ENCODE data around the gene FAM204A.

Gene FAM204A

GRCh38 chr10:118282670-118283069 is 59.5 kb downstream of the FAM204A start:
- TF ChIP-seq CTCF (conservative IDR thresholded peaks at IDR 0.05), result no peak
- TF ChIP-seq ZFX (IDR thresholded peaks at IDR 0.05), result no peak
- no peak overlapping the region for H3K27ac ChIP-seq

- H3K27ac ChIP-seq, result no peak overlapping the region
- TF ChIP-seq ZFX (IDR thresholded peaks at IDR 0.05) (no peak), CTCF (conservative IDR thresholded peaks at IDR 0.05) (no peak)
Measured at GRCh38 chr10:118278649-118279048, 63.5 kb downstream of the FAM204A start.

- H3K27ac ChIP-seq, result no peak overlapping the region
- TF ChIP-seq CTCF (conservative IDR thresholded peaks at IDR 0.05) (no peak), ZFX (IDR thresholded peaks at IDR 0.05) (no peak)
Measured at GRCh38 chr10:118277871-118278270, 64.3 kb downstream of the FAM204A start.

GRCh38 chr10:118276727-118277126 is 65.4 kb downstream of the FAM204A start:
- no peak overlapping the region for H3K27ac ChIP-seq
- TF ChIP-seq CTCF (conservative IDR thresholded peaks at IDR 0.05) (no peak), ZFX (IDR thresholded peaks at IDR 0.05) (no peak)

GRCh38 chr10:118276204-118276603 is 65.9 kb downstream of the FAM204A start:
- no peak overlapping the region for H3K27ac ChIP-seq
- TF ChIP-seq ZFX (IDR thresholded peaks at IDR 0.05) (no peak), CTCF (conservative IDR thresholded peaks at IDR 0.05) (no peak)

- TF ChIP-seq CTCF (conservative IDR thresholded peaks at IDR 0.05), result no peak
- no peak for TF ChIP-seq ZFX (IDR thresholded peaks at IDR 0.05)
- H3K27ac ChIP-seq, result no peak overlapping the region
Measured at GRCh38 chr10:118273662-118274061, 68.5 kb downstream of the FAM204A start.

GRCh38 chr10:118272767-118273166 is 69.4 kb downstream of the FAM204A start:
- no peak for TF ChIP-seq CTCF (conservative IDR thresholded peaks at IDR 0.05)
- TF ChIP-seq ZFX (IDR thresholded peaks at IDR 0.05), result no peak

More at GRCh38 chr10:118272767-118273166, 69.4 kb downstream of the FAM204A start:
- no peak overlapping the region for H3K27ac ChIP-seq
